Nucleus accumbens (tissue), 56 donors: ENCODE measurements around the gene RAB40B.

Experiments used
- DNase-seq, 56 donors: peaks; one replicate each; lab custom pipeline; 2025; lab: John Stamatoyannopoulos, UW

Gene RAB40B

GRCh38 chr17:82718986-82719685, 20.6 kb upstream of the RAB40B start:
- no peak for DNase-seq

GRCh38 chr17:82716203-82717010, 17.9 kb upstream of the RAB40B start, which contains the start of gene FN3KRP:
TSS of gene FN3KRP (plus strand) at chr17:82716706. CDS start at chr17:82716756, 50 bp downstream.
- DNase-seq = peak in 55 of 56 donors; percentile 56 to 96 (median 90)

- no peak for DNase-seq
Measured at GRCh38 chr17:82713071-82713723, 14.7 kb upstream of the RAB40B start.

- DNase-seq = no peak
Measured at GRCh38 chr17:82710499-82711232, 12.2 kb upstream of the RAB40B start.

- DNase-seq = no peak
Measured at GRCh38 chr17:82709676-82710498, 11.4 kb upstream of the RAB40B start.

GRCh38 chr17:82709024-82709675, 10.7 kb upstream of the RAB40B start:
- no peak for DNase-seq

- DNase-seq = no peak
Measured at GRCh38 chr17:82705756-82706155, 7.3 kb upstream of the RAB40B start.

- no peak for DNase-seq
Measured at GRCh38 chr17:82704886-82705285, 6.4 kb upstream of the RAB40B start.

- DNase-seq = no peak
Measured at GRCh38 chr17:82703935-82704865, 5.7 kb upstream of the RAB40B start.

GRCh38 chr17:82703036-82703745, 4.7 kb upstream of the RAB40B start:
- DNase-seq = no peak

- DNase-seq = peak in 2 of 56 donors; percentile 15 to 37
Measured at GRCh38 chr17:82702231-82702927, 3.9 kb upstream of the RAB40B start.

GRCh38 chr17:82699551-82699950, 1.1 kb upstream of the RAB40B start:
- DNase-seq = no peak

- DNase-seq = no peak
Measured at GRCh38 chr17:82698974-82699442, 510 bp upstream of the RAB40B start.

- DNase-seq = no peak
Measured at GRCh38 chr17:82697808-82698064, 762 bp downstream of the RAB40B start.

GRCh38 chr17:82696916-82697807, 1.3 kb downstream of the RAB40B start:
- peak in 32 of 56 donors; percentile 8 to 76 (median 42) for DNase-seq

- no peak for DNase-seq
Measured at GRCh38 chr17:82696259-82696658, 2.2 kb downstream of the RAB40B start.
